ENCODE measurements around the gene SDK1.

- no peak for TF ChIP-seq CTCF (IDR thresholded peaks at IDR 0.05)
- peak in 1 of 2 donors; percentile 50 for TF ChIP-seq POLR2AphosphoS5 (IDR thresholded peaks at IDR 0.05; ENCODE audit: insufficient read depth in 1 of 2, low read depth in 1 of 2)
- no peak for TF ChIP-seq POLR2A (IDR thresholded peaks at IDR 0.05)
These were observed 956.4 kb downstream of the SDK1 start for GRCh38 chr7:4257146-4258111.

Measured in vagina (tissue), 2 donors.